Nephron progenitor cell (in vitro differentiated cells): ENCODE results near the gene ZNF804A.

ENCODE experiments used
- DNase-seq: peaks from one replicate; pipeline ENCODE4 v3.0.0; 2021
- H3K27ac Mint-ChIP-seq: 2 replicates; pipeline ENCODE4 v1.8.0; 2021; ENCODE audit warnings: mild to moderate bottlenecking, moderate library complexity, mixed read lengths
- H3K27me3 Mint-ChIP-seq: 2 replicates; pipeline ENCODE4 v1.8.0; 2021; ENCODE audit warnings: mild to moderate bottlenecking, low read depth, mixed read lengths; ENCODE audit not compliant: poor library complexity
- H3K36me3 Mint-ChIP-seq: 2 replicates; pipeline ENCODE4 v1.8.0; 2021; ENCODE audit warnings: low read depth, mixed read lengths
- H3K4me1 Mint-ChIP-seq: 2 replicates; pipeline ENCODE4 v1.8.0; 2021; ENCODE audit warnings: mixed read lengths
- H3K4me3 Mint-ChIP-seq: 2 replicates; pipeline ENCODE4 v1.8.0; 2021; ENCODE audit warnings: mild to moderate bottlenecking, moderate library complexity, mixed read lengths
- H3K9me3 Mint-ChIP-seq: 2 replicates; pipeline ENCODE4 v1.8.0; 2021; ENCODE audit warnings: mild to moderate bottlenecking, moderate library complexity, mixed read lengths
- TF ChIP-seq, protein P1 (sequence below): fragments of 200-600 bp; sonication (generic); IDR thresholded peaks from 2 replicates; pipeline ENCODE4 v1.5.0; 2021; ENCODE audit warnings: antibody characterized with exemption

ZNF804A gene

DNA sequence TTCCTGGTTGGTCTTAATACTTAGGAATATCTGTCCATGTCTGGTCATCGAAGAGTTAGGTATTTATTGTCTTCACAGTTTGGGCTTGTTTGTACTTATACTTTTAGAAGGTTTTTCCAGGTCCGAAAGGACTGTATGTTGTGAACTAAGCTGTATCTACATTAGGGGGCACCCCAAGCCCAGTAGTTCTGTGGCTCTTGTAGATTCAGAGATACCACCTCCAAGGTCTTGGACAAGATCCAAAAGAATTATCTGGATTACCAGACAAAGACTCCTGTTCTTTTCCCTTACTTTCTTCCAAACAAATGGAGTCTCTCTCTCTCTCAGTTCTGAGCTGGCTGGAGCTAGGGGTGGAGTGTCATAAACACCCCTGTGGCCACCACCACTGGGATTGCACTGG is 328.7 kb downstream of the ZNF804A start:
- H3K27ac Mint-ChIP-seq, result no peak overlapping the region
- peaks cover 27% of the 10 kb centered on the region for H3K9me3 Mint-ChIP-seq
- H3K27me3 Mint-ChIP-seq, result no peaks in the 10 kb centered on the region
- DNase-seq, result no peak
- H3K4me1 Mint-ChIP-seq, result no peaks in the 10 kb centered on the region
- H3K4me3 Mint-ChIP-seq, result no peak overlapping the region
- TF ChIP-seq, protein P1, sequence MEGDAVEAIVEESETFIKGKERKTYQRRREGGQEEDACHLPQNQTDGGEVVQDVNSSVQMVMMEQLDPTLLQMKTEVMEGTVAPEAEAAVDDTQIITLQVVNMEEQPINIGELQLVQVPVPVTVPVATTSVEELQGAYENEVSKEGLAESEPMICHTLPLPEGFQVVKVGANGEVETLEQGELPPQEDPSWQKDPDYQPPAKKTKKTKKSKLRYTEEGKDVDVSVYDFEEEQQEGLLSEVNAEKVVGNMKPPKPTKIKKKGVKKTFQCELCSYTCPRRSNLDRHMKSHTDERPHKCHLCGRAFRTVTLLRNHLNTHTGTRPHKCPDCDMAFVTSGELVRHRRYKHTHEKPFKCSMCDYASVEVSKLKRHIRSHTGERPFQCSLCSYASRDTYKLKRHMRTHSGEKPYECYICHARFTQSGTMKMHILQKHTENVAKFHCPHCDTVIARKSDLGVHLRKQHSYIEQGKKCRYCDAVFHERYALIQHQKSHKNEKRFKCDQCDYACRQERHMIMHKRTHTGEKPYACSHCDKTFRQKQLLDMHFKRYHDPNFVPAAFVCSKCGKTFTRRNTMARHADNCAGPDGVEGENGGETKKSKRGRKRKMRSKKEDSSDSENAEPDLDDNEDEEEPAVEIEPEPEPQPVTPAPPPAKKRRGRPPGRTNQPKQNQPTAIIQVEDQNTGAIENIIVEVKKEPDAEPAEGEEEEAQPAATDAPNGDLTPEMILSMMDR, result no peak
- H3K36me3 Mint-ChIP-seq, result peaks cover 6% of the 10 kb centered on the region

DNA sequence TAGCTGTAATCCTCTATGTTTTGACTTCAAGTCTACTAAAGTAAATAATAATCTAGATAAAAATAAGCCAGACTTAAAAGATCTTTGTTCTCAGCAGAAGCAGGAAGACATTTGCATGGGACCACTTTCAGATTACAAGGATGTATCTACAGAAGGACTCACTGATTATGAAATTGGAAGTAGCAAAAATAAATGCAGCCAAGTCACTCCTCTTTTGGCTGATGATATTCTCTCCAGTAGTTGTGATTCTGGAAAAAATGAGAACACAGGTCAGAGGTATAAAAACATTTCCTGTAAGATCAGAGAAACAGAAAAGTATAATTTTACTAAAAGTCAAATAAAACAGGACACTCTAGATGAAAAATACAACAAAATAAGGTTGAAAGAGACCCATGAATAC is 338.4 kb downstream of the ZNF804A start:
- H3K36me3 Mint-ChIP-seq, result no peaks in the 10 kb centered on the region
- H3K4me3 Mint-ChIP-seq, result no peak overlapping the region
- TF ChIP-seq, protein P1, result no peak
- no peaks in the 10 kb centered on the region for H3K4me1 Mint-ChIP-seq
- H3K27me3 Mint-ChIP-seq, result no peaks in the 10 kb centered on the region
- H3K27ac Mint-ChIP-seq, result no peak overlapping the region
- no peak for DNase-seq
- peaks cover 5% of the 10 kb centered on the region for H3K9me3 Mint-ChIP-seq

DNA sequence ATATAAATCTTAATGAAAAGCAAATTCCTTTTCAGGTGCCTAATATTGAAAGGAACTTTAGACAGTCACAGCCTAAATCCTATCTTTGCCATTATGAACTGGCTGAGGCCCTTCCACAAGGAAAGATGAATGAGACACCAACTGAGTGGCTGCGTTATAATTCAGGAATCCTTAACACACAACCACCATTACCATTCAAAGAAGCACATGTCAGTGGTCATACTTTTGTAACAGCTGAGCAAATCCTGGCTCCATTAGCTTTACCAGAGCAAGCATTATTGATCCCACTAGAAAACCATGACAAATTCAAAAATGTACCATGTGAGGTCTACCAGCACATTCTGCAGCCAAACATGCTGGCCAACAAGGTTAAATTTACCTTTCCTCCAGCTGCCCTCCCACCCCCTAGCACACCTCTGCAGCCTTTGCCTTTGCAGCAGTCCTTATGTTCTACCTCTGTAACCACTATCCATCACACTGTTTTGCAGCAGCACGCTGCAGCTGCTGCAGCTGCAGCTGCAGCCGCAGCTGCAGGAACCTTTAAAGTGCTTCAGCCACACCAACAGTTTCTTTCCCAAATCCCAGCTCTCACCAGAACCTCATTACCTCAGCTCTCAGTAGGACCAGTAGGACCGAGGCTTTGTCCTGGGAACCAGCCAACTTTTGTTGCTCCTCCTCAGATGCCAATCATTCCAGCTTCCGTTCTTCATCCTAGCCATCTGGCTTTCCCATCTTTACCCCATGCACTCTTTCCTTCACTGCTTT is 340.1 kb downstream of the ZNF804A start:
- no peak for DNase-seq
- Mint-ChIP-seq H3K9me3 (no peaks in the 10 kb centered on the region), H3K36me3 (no peaks in the 10 kb centered on the region), H3K4me1 (no peaks in the 10 kb centered on the region), H3K4me3 (no peak overlapping the region), H3K27ac (no peak overlapping the region), H3K27me3 (no peaks in the 10 kb centered on the region)
- TF ChIP-seq, protein P1, result no peak

DNA sequence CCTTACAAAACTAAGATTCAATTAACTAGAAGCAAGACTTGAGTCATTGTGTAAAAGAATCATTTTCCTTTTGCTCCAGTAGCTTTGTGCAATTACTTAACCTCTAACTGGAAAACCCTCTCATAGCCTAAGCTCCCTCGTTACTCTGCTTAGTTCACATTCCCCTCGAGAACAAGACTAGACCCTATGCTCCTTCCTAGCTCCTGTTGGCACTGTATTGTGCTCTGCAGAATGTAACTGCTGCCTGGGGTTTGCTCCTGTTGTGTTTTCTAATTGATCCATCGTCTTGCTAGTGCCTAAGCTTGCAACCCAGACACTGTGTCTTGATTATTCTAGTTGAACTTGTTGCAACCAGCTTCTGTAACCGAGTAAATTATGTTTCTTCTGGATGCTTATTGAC is 347.0 kb downstream of the ZNF804A start:
- TF ChIP-seq, protein P1, result no peak
- Mint-ChIP-seq H3K27ac (no peak overlapping the region), H3K36me3 (no peaks in the 10 kb centered on the region), H3K27me3 (no peaks in the 10 kb centered on the region), H3K4me3 (no peak overlapping the region), H3K4me1 (no peaks in the 10 kb centered on the region), H3K9me3 (no peaks in the 10 kb centered on the region)
- no peak for DNase-seq

DNA sequence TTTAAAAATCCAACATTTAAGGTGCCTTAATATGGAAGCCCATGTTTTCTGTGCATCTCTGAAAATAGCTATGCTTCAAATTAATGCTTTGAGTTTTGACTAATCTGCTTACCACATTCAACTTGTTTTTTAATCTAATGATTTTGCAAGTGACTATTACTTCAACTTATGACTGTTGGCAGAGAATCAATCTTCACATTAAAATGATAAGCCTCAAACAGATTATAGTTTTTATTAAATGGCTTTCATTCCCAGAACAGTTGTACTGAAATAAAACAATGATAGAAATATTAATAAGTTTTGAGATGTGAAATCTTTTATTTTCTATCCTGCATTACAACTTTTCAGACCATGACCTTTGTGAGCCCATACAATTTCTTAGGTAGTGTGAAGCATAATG is 347.5 kb downstream of the ZNF804A start:
- Mint-ChIP-seq H3K4me1 (no peaks in the 10 kb centered on the region), H3K27ac (no peak overlapping the region)

More for the DNA sequence above, 347.5 kb downstream of the ZNF804A start:
- TF ChIP-seq, protein P1, result no peak
- Mint-ChIP-seq H3K4me3 (no peak overlapping the region), H3K36me3 (no peaks in the 10 kb centered on the region), H3K27me3 (no peaks in the 10 kb centered on the region), H3K9me3 (no peaks in the 10 kb centered on the region)
- DNase-seq, result no peak
